GM18520 (cell line): ENCODE data around the gene HESX1.

Experiments
- ATAC-seq: cut with Tn5 transposase; IDR thresholded peaks from one replicate; pipeline ENCODE4 v1.9.1; 2021; ENCODE audit not compliant: unreplicated experiment

The HESX1 gene

DNA sequence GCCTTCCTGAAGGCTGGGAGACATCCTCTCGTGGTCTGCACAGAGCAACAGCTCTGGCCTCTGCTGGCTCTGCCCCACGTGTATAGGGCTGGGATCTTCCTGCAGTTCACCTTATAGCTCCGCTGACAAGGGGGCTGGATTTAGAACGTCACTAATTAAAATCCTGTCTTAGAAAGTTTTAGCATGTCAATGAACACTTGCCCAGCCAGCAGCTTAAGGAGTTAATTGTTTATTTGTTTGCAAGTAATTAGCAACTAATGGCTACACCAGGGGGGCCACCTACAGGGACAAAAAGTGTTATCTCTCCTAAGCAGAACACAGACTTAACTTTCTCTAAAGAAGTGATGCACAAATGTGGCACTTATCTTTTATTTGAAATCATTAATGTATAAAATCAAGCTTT lies at the start of gene HESX1:
Gene HESX1, minus strand, starts transcription at position 84 of the 403 bp plus-strand sequence. Its CDS starts 60 bp downstream, at position 24.
- ATAC-seq = no peak

GRCh38 chr3:57244946-57245345 lies 45.2 kb upstream of the HESX1 start:
- ATAC-seq = no peak

DNA sequence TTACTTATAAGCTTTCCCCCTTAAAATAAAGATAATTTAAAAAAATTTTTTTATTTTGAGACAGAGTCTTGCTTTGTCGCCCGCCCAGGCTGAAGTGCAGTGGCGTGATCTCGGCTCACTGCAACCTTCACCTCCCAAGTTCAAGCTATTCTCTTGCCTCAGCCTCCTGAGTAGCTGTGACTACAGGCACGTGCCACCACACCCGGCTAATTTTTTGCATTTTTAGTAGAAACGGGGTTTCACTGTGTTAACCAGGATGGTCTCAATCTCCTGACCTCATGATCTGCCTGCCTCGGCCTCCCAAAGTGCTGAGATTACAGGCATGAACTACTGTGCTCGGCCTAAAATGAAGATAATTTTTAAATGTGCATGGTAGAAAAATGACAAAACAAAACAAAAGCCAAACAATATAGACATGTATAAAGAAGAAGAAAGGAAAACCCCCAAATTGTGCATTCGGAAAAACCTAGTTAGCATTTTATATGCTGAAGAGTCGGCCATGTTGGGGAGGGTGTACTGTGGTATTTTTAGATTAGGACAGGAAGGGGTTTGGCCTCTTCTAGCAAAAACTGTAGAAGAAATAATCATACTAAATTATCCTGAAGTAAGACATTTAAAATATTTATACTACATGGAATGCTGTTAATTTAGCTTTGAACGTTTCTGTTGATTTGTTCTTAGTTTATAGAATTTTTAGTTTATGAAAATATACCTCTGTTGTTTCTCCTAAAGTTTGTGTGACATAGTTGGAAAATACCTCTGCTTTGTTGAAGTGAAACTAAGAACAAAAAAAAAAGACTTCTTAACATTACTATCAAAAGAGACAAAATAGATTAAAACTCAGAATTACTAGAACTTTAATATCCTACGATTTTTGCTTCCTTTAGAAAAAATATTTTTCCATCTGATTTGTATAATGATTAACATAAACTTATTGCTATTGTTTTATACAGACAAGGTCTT lies 35.1 kb upstream of the HESX1 start:
- no peak for ATAC-seq

- ATAC-seq = no peak
Measured at GRCh38 chr3:57233799-57234198, 34.0 kb upstream of the HESX1 start.

DNA sequence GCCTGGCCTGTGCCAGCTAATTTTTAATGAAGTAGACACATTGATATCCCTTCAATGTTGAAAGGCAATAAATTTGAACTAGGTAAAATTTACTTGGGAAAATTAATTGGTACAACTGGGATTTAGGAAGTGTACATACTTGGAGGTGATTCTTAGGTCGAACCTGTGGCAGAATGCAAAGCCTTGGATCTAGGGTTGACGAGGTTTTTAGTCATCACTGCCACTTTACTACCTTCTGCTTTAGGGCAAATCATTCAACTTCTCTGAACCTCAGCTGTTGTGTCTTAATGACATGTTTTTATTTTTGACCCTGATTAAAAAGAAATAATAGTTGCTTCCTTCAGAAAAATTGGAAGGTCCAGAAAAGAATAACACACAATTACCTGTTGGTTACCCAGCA lies 30.2 kb upstream of the HESX1 start:
- no peak for ATAC-seq

DNA sequence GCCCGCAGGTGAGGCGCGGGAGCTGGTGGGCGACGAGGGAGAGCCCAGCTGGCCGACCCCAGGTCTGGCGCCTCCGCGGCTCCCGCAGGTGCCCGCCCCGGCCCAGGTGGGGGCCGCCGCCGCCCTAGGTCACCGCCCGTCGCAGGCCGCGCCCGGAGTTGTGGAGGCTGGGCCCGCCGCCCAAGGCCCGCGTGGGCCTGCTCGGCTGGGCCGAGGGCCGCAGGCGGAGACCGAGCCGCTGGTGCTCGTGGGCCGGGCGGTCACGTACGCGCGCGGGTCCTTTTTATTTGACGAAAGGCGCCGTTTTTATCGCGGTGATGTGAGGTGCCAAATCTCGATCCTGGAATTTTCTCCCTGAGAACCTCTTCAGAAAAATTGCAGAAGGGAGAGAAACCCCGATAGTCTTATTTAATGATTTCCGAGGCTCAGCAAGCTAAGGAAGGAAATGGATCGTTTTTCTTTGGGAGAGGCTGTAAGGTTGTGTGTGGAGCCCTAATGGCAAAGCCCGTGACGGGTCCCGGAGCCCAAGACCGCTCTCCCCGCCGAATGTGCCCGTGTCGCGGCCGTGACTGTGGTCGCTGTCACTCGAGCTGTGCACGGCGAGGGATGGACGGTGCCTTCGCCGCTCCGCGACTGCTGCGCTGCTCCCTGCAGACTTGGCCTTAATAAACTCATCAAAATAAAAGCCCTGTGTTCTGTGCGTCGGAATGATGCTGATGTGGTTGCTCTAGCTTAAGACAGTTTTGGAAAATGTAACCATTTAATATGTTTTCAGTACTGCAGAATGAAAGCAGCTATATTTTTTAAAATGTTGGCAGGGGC lies 28.4 kb upstream of the HESX1 start:
- ATAC-seq = peak; percentile 28

GRCh38 chr3:57227204-57227929 lies 27.6 kb upstream of the HESX1 start, which contains the start of gene APPL1:
Gene APPL1, plus strand, starts transcription at chr3:57227729. Its CDS starts 155 bp downstream, at chr3:57227884.
- peak; percentile 83 for ATAC-seq

DNA sequence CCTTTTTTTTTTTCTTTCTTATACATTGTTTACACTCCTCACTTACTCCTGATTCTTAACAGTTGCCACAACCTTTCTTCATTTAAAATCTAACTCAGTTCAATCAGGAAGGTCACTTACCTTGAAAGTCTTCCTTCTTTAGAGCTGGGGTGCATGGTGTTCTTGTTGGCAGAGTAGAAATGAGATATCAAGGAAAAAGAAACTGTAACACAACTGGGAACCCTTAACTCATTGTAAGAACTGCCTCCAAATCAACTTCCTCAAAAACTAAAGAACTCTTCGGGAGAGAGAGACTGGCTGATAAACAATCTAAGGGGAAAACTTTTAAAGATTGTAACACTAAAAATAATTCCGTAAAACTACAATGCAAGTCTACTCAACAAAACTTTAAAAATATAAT lies 26.4 kb upstream of the HESX1 start:
- ATAC-seq = no peak

GRCh38 chr3:57224856-57225255 lies 25.1 kb upstream of the HESX1 start:
- no peak for ATAC-seq

DNA sequence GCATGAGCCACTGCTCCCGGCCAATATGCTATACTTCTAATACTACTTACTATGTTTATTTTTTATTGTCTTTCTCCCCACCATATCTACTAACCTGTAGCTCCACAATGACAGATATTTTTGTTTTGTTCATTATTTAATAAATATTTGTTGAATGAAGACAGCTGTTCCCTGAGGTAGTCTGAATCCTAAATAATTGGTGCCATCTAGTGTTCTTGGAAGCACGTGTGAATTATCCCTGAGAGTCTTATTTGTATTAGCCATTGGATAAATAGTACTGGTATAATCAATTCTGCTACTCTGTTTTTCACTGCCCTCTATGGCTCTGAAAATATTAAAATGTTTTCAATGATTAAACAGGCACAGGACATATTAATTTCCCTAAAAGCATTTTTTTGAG lies 22.1 kb upstream of the HESX1 start:
- ATAC-seq = no peak

- no peak for ATAC-seq
Measured at GRCh38 chr3:57206423-57206822, 6.6 kb upstream of the HESX1 start.

DNA sequence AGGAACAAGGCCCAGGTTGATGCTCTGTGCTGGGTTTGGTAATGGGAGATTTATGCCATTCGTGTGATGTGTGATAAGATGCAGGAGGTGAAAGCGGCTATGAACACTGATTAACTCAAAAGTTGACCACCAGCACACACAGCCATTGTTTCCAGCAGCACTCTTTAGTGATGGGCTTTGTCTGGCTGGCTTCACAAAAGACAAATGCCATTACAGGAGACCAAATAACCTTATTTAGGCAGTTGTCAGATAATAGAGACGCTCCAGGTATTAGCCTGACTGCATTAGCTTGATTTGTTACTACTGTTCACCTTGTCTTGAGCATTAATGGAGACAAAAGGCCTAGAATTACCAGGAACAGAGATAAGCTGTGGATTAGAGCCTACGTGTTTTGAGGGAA lies 5.1 kb downstream of the HESX1 start:
- ATAC-seq = no peak

GRCh38 chr3:57192028-57192427 lies 7.8 kb downstream of the HESX1 start:
- ATAC-seq = no peak

GRCh38 chr3:57184526-57184925 lies 15.3 kb downstream of the HESX1 start:
- no peak for ATAC-seq

GRCh38 chr3:57179580-57180410 lies 20.0 kb downstream of the HESX1 start:
- no peak for ATAC-seq

- ATAC-seq = no peak
Measured at GRCh38 chr3:57176045-57176444, 23.7 kb downstream of the HESX1 start.

- ATAC-seq = no peak
Measured at GRCh38 chr3:57173687-57174086, 26.1 kb downstream of the HESX1 start.

DNA sequence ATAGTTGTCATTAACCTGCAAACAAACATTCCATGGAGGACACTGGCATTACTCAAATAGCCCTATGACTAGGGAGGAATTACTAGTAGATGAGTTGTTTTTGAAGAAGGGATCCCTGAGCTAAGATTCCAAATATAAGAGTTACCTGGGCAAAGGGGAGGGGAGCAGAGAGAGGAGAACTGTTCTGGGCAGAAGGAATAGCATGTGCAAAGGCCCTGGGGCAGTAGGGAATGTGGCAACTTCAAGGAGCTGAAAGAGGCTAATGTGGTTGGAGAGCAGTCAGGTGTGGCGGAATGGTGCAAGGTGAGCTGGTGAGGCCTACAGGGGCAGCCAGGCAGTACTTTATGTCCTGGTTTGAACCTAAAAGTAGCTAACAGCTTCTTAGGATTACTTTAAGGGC lies 28.8 kb downstream of the HESX1 start:
- ATAC-seq = no peak

DNA sequence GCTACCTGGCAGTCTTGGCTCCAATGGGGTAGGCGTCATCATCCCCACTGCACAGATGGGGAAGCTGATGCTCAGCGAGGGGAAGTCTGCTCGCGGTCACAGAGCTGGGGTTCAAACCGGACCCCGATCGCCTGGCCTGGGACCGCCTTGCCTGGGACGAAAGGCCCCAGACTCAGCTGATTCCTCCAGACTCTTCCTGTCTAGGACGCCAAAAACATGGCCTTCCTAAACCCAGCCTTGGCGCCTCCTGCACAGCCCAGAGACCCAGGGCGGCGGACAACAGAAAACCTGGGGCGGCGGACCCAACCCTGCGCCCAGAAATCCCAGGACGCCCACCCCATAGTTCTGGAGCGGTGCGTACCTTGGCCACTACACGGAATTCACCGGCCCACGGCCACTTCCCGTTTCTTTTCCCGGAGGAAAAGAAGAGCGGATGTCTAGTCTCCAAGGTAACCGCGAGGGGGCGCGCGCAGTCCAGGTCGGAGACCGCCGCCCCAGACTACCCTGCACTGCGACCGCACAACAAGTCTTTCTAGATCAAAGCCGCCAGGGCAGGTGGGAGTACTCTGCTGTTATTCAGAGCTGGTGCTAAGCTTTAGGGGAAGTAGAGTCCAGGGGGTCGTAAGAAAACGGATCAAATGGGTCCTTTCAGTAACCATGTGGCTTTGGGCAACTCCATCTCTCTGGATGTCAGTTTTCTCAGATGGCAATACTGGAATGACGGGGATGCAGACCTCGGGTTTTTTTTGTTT lies 29.7 kb downstream of the HESX1 start:
- ATAC-seq = no peak

DNA sequence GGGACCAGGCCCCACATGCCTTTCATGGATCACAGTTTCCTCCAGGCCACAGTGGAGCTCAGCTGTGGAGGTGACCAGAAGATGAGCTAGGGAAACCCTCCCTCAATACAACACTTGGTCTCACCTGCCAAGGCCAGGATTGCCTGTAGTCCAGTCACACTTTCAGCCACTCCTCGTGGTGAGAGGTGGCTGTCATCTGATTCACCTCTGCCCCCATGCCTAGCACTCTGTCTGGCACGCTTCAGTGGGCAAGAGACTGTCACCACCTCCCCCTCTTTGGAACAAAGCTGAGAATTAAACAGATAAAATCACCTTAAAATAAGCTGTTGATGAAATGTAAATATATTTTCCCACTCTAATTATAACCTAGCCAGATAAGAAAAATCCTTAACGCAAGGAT lies 30.7 kb downstream of the HESX1 start:
- ATAC-seq = no peak
